GM18499 (cell line): ENCODE measurements around the gene POLR1B.
"Not testable (repeated sequence)": the region's sequence is repeated elsewhere in the genome, so short reads cannot be mapped to it uniquely, and the experiment has no call there.

Source experiments
- ATAC-seq: cut with Tn5 transposase; IDR thresholded peaks from one replicate; pipeline ENCODE4 v1.9.1; 2021; ENCODE audit warnings: moderate number of reproducible peaks; ENCODE audit not compliant: insufficient read depth, unreplicated experiment

POLR1B gene

GRCh38 chr2:112541315-112542122 lies 746 bp upstream of the POLR1B start:
- ATAC-seq = peak; percentile 26

- ATAC-seq = no peak
These were observed 858 bp downstream of the POLR1B start for GRCh38 chr2:112542984-112543661.

GRCh38 chr2:112547333-112547732 lies 5.1 kb downstream of the POLR1B start:
- no peak for ATAC-seq

- ATAC-seq = no peak
These were observed 6.7 kb downstream of the POLR1B start for GRCh38 chr2:112548980-112549379.

GRCh38 chr2:112566104-112566503 lies 23.8 kb downstream of the POLR1B start:
- no peak for ATAC-seq

- not testable (repeated sequence) for ATAC-seq
These were observed 24.2 kb downstream of the POLR1B start for GRCh38 chr2:112566508-112566907.

- ATAC-seq = no peak
These were observed 29.7 kb downstream of the POLR1B start for GRCh38 chr2:112572005-112572404.

GRCh38 chr2:112577756-112578155 lies 35.5 kb downstream of the POLR1B start:
- ATAC-seq = no peak

- no peak for ATAC-seq
These were observed 37.0 kb downstream of the POLR1B start for GRCh38 chr2:112579241-112579640.

GRCh38 chr2:112580084-112580483 lies 37.8 kb downstream of the POLR1B start:
- ATAC-seq = no peak

GRCh38 chr2:112582314-112582746 lies 40.1 kb downstream of the POLR1B start:
- no peak for ATAC-seq

GRCh38 chr2:112583497-112584133 lies 41.4 kb downstream of the POLR1B start:
- ATAC-seq = no peak

- peak; percentile 74 for ATAC-seq
These were observed 42.0 kb downstream of the POLR1B start, which contains the start of gene CHCHD5 for GRCh38 chr2:112584134-112584890. Gene CHCHD5 (plus strand): TSS chr2:112584609. CDS start chr2:112584648, 39 bp downstream.

GRCh38 chr2:112584891-112585250 lies 42.6 kb downstream of the POLR1B start:
- ATAC-seq = no peak

- no peak for ATAC-seq
These were observed 43.1 kb downstream of the POLR1B start for GRCh38 chr2:112585400-112585799.

- no peak for ATAC-seq
These were observed 43.7 kb downstream of the POLR1B start for GRCh38 chr2:112585873-112586464.

- ATAC-seq = no peak
These were observed 46.4 kb downstream of the POLR1B start for GRCh38 chr2:112588611-112589045.

GRCh38 chr2:112591413-112591812 lies 49.1 kb downstream of the POLR1B start:
- no peak for ATAC-seq

GRCh38 chr2:112593736-112594135 lies 51.5 kb downstream of the POLR1B start:
- ATAC-seq = no peak
